Measurements from ENCODE around the gene KLF7. TPM values are rescaled to one million over a fixed set of nuclear protein-coding genes. Genes with fewer than 3 reads are reported as not detected.

The KLF7 gene
- total RNA-seq, 1 donor from 2014 or later = 323 TPM

- Mint-ChIP-seq H3K36me3 (ENCODE audit: unreplicated experiment) (no peaks in the 10 kb centered on the region), H3K27me3 (ENCODE audit: unreplicated experiment) (peaks cover 4% of the 10 kb centered on the region), H3K4me3 (ENCODE audit: unreplicated experiment) (no peak overlapping the region), H3K4me1 (ENCODE audit: low read depth, unreplicated experiment) (peaks cover 27% of the 10 kb centered on the region), H3K9me3 (ENCODE audit: unreplicated experiment) (peaks cover 2% of the 10 kb centered on the region), H3K27ac (ENCODE audit: unreplicated experiment) (peak overlapping the region; percentile 52)
- no peak for DNase-seq
- TF ChIP-seq CTCF (IDR thresholded peaks at IDR 0.05; ENCODE audit: partially characterized antibody, unreplicated experiment) = no peak
Observed at GRCh38 chr2:207064128-207064690, 101.5 kb downstream of the KLF7 start.

DNA sequence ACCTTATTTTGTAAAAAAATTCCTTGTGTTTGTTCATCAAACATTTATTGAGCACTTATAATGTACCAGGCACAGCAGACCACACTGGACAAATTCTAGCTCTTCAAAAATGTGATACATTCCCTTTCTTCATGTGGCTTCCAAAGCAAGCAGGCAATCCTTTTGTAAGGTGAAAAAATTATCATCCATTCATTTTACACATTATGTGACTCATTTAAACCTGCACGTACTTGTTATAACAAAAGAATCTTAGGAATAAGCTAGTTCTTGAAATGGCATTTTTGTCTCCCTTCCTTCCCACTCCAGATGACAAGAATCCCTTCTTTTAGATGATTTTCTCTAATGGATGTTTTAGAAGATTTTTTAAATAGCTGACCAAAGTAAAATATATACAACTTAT is 104.6 kb downstream of the KLF7 start:
- Mint-ChIP-seq H3K36me3 (ENCODE audit: unreplicated experiment) (no peaks in the 10 kb centered on the region), H3K9me3 (ENCODE audit: unreplicated experiment) (no peaks in the 10 kb centered on the region), H3K27ac (ENCODE audit: unreplicated experiment) (no peak overlapping the region), H3K27me3 (ENCODE audit: unreplicated experiment) (no peaks in the 10 kb centered on the region), H3K4me3 (ENCODE audit: unreplicated experiment) (no peak overlapping the region), H3K4me1 (ENCODE audit: low read depth, unreplicated experiment) (peaks cover 35% of the 10 kb centered on the region)
- no peak for DNase-seq
- no peak for TF ChIP-seq CTCF (IDR thresholded peaks at IDR 0.05; ENCODE audit: partially characterized antibody, unreplicated experiment)

- Mint-ChIP-seq H3K27me3 (ENCODE audit: unreplicated experiment) (peaks cover 11% of the 10 kb centered on the region), H3K9me3 (ENCODE audit: unreplicated experiment) (peaks cover 15% of the 10 kb centered on the region), H3K4me3 (ENCODE audit: unreplicated experiment) (peak overlapping the region; percentile 49), H3K4me1 (ENCODE audit: low read depth, unreplicated experiment) (peaks cover 53% of the 10 kb centered on the region), H3K36me3 (ENCODE audit: unreplicated experiment) (peaks cover 9% of the 10 kb centered on the region), H3K27ac (ENCODE audit: unreplicated experiment) (peak overlapping the region; percentile 97)
- no peak for TF ChIP-seq CTCF (IDR thresholded peaks at IDR 0.05; ENCODE audit: partially characterized antibody, unreplicated experiment)
- peak; percentile 71 for DNase-seq
Observed at GRCh38 chr2:207055257-207055656, 110.5 kb downstream of the KLF7 start.

- peaks cover 15% of the 10 kb centered on the region for H3K9me3 Mint-ChIP-seq (ENCODE audit: unreplicated experiment)
- H3K27me3 Mint-ChIP-seq (ENCODE audit: unreplicated experiment) = peaks cover 11% of the 10 kb centered on the region
- H3K4me1 Mint-ChIP-seq (ENCODE audit: low read depth, unreplicated experiment) = peaks cover 57% of the 10 kb centered on the region
- TF ChIP-seq CTCF (IDR thresholded peaks at IDR 0.05; ENCODE audit: partially characterized antibody, unreplicated experiment) = no peak
- H3K4me3 Mint-ChIP-seq (ENCODE audit: unreplicated experiment) = no peak overlapping the region
- peaks cover 9% of the 10 kb centered on the region for H3K36me3 Mint-ChIP-seq (ENCODE audit: unreplicated experiment)
- peak overlapping the region; percentile 97 for H3K27ac Mint-ChIP-seq (ENCODE audit: unreplicated experiment)
- DNase-seq = no peak
Observed at GRCh38 chr2:207054521-207054920, 111.2 kb downstream of the KLF7 start.

GRCh38 chr2:207051385-207051965 is 114.3 kb downstream of the KLF7 start:
- H3K4me1 Mint-ChIP-seq (ENCODE audit: low read depth, unreplicated experiment) = peaks cover 54% of the 10 kb centered on the region
- H3K9me3 Mint-ChIP-seq (ENCODE audit: unreplicated experiment) = peaks cover 15% of the 10 kb centered on the region
- no peak for TF ChIP-seq CTCF (IDR thresholded peaks at IDR 0.05; ENCODE audit: partially characterized antibody, unreplicated experiment)
- no peak overlapping the region for H3K27ac Mint-ChIP-seq (ENCODE audit: unreplicated experiment)
- peaks cover 11% of the 10 kb centered on the region for H3K27me3 Mint-ChIP-seq (ENCODE audit: unreplicated experiment)
- DNase-seq = no peak
- no peak overlapping the region for H3K4me3 Mint-ChIP-seq (ENCODE audit: unreplicated experiment)
- peaks cover 9% of the 10 kb centered on the region for H3K36me3 Mint-ChIP-seq (ENCODE audit: unreplicated experiment)
